Effector memory CD4-positive, alpha-beta T cell (primary cell): ENCODE results near the gene GCSAML.
"Not testable (repeated sequence)": the region's sequence is repeated elsewhere in the genome, so short reads cannot be mapped to it uniquely, and the experiment has no call there.

ENCODE experiments used
- DNase-seq, 3 donors: peaks; one replicate each; pipeline ENCODE4 v3.0.0-alpha.2; 2020
- H3K27ac ChIP-seq: 2 replicates; pipeline ENCODE4 v1.7.0; 2013; ENCODE audit warnings: mild to moderate bottlenecking, low read length, moderate library complexity; ENCODE audit not compliant: insufficient read depth, poor library complexity, severe bottlenecking
- H3K27me3 ChIP-seq: replicated peaks from 2 replicates; pipeline ENCODE4 v1.7.0; 2013; ENCODE audit warnings: mild to moderate bottlenecking, low read length; ENCODE audit not compliant: insufficient read depth, control insufficient read depth, poor library complexity, severe bottlenecking
- H3K36me3 ChIP-seq: 2 replicates; pipeline ENCODE4 v1.7.0; 2013; ENCODE audit warnings: mild to moderate bottlenecking, low read length, moderate library complexity; ENCODE audit not compliant: control insufficient read depth, insufficient read depth
- H3K4me1 ChIP-seq: 2 replicates; pipeline ENCODE4 v1.7.0; 2013; ENCODE audit warnings: low read length, mild to moderate bottlenecking; ENCODE audit not compliant: control insufficient read depth, insufficient read depth, poor library complexity, severe bottlenecking
- H3K4me3 ChIP-seq: 2 replicates; pipeline ENCODE4 v1.7.0; 2013; ENCODE audit warnings: low read length, low read depth, mild to moderate bottlenecking; ENCODE audit not compliant: insufficient read depth, poor library complexity, severe bottlenecking
- H3K9me3 ChIP-seq: 2 replicates; pipeline ENCODE4 v1.7.0; 2013; ENCODE audit warnings: mild to moderate bottlenecking, low read length, moderate library complexity; ENCODE audit not compliant: control insufficient read depth
- total RNA-seq, 3 donors: gene quantifications; one replicate each; lab custom pipeline; 2026; lab: John Stamatoyannopoulos, UW

Gene GCSAML
- total RNA-seq = 0 to 0.39 (median 0) reads per million in 3 donors

GRCh38 chr1:247548769-247549182 is at the start of gene GCSAML:
Gene GCSAML (plus strand): TSS chr1:247549134. CDS start chr1:247549192, 58 bp downstream.
- H3K27me3 ChIP-seq = no peaks in the 10 kb centered on the region
- H3K4me1 ChIP-seq = no peaks in the 10 kb centered on the region
- DNase-seq = no peak
- H3K4me3 ChIP-seq = no peak within 1 kb of the TSS
- no peaks in the 10 kb centered on the region for H3K9me3 ChIP-seq
- no peaks in the 10 kb centered on the region for H3K36me3 ChIP-seq
- H3K27ac ChIP-seq = no peak within 1 kb of the TSS

GRCh38 chr1:247500865-247501264 is 48.1 kb upstream of the GCSAML start:
- no peaks in the 10 kb centered on the region for H3K9me3 ChIP-seq
- H3K27me3 ChIP-seq = no peaks in the 10 kb centered on the region
- no peak overlapping the region for H3K27ac ChIP-seq
- no peak overlapping the region for H3K4me3 ChIP-seq
- H3K36me3 ChIP-seq = no peaks in the 10 kb centered on the region
- no peaks in the 10 kb centered on the region for H3K4me1 ChIP-seq
- no peak for DNase-seq

GRCh38 chr1:247506831-247507230 is 42.1 kb upstream of the GCSAML start:
- Histone ChIP-seq H3K27me3 (no peaks in the 10 kb centered on the region), H3K9me3 (no peaks in the 10 kb centered on the region), H3K36me3 (no peaks in the 10 kb centered on the region), H3K4me3 (no peak overlapping the region), H3K27ac (no peak overlapping the region), H3K4me1 (no peaks in the 10 kb centered on the region)
- DNase-seq = no peak

- H3K36me3 ChIP-seq = no peaks in the 10 kb centered on the region
- H3K4me1 ChIP-seq = no peaks in the 10 kb centered on the region
- H3K27me3 ChIP-seq = no peaks in the 10 kb centered on the region
- H3K9me3 ChIP-seq = no peaks in the 10 kb centered on the region
- H3K4me3 ChIP-seq = no peak overlapping the region
- H3K27ac ChIP-seq = no peak overlapping the region
- DNase-seq = no peak
Measured at GRCh38 chr1:247517795-247518612, 30.9 kb upstream of the GCSAML start.

- Histone ChIP-seq H3K9me3 (no peaks in the 10 kb centered on the region), H3K36me3 (no peaks in the 10 kb centered on the region), H3K4me3 (no peak overlapping the region), H3K4me1 (no peaks in the 10 kb centered on the region), H3K27ac (no peak overlapping the region), H3K27me3 (no peaks in the 10 kb centered on the region)
- DNase-seq = no peak
Measured at GRCh38 chr1:247518613-247518891, 30.4 kb upstream of the GCSAML start.

- H3K9me3 ChIP-seq, H3K27me3 ChIP-seq, H3K36me3 ChIP-seq, H3K4me1 ChIP-seq, H3K4me3 ChIP-seq, DNase-seq, H3K27ac ChIP-seq: not testable (repeated sequence)
Measured at GRCh38 chr1:247521886-247522285, 27.0 kb upstream of the GCSAML start.

- Histone ChIP-seq H3K36me3 (no peaks in the 10 kb centered on the region), H3K27ac (no peak overlapping the region), H3K9me3 (no peaks in the 10 kb centered on the region), H3K27me3 (peaks cover 5% of the 10 kb centered on the region), H3K4me3 (no peak overlapping the region), H3K4me1 (no peaks in the 10 kb centered on the region)
- no peak for DNase-seq
Measured at GRCh38 chr1:247528812-247529474, 20.0 kb upstream of the GCSAML start.

- no peak for DNase-seq
- no peaks in the 10 kb centered on the region for H3K4me1 ChIP-seq
- no peaks in the 10 kb centered on the region for H3K9me3 ChIP-seq
- H3K4me3 ChIP-seq = no peak overlapping the region
- no peaks in the 10 kb centered on the region for H3K36me3 ChIP-seq
- no peak overlapping the region for H3K27ac ChIP-seq
- peaks cover 5% of the 10 kb centered on the region for H3K27me3 ChIP-seq
Measured at GRCh38 chr1:247529771-247530355, 19.1 kb upstream of the GCSAML start.

GRCh38 chr1:247530785-247531184 is 18.1 kb upstream of the GCSAML start:
- H3K9me3 ChIP-seq = no peaks in the 10 kb centered on the region
- H3K27me3 ChIP-seq = no peaks in the 10 kb centered on the region
- H3K27ac ChIP-seq = no peak overlapping the region
- H3K4me3 ChIP-seq = no peak overlapping the region
- DNase-seq = no peak
- no peaks in the 10 kb centered on the region for H3K36me3 ChIP-seq
- H3K4me1 ChIP-seq = no peaks in the 10 kb centered on the region

- H3K27me3 ChIP-seq = no peaks in the 10 kb centered on the region
- no peaks in the 10 kb centered on the region for H3K9me3 ChIP-seq
- no peak for DNase-seq
- H3K36me3 ChIP-seq = no peaks in the 10 kb centered on the region
- H3K4me1 ChIP-seq = no peaks in the 10 kb centered on the region
- H3K27ac ChIP-seq = no peak overlapping the region
- no peak overlapping the region for H3K4me3 ChIP-seq
Measured at GRCh38 chr1:247531937-247532336, 17.0 kb upstream of the GCSAML start.
